ENCODE data around the gene ADAP1. TPM values are rescaled to one million over a fixed set of nuclear protein-coding genes. Genes with fewer than 3 reads are reported as not detected.

Gene ADAP1
- total and polyA plus RNA-seq, 9 donors: 0.52 to 16.4 (median 3.5) TPM

GRCh38 chr7:898855-899681 is 55.4 kb downstream of the ADAP1 start:
- Histone ChIP-seq H3K4me3 (no peak overlapping the region), H3K4me1 (ENCODE audit: insufficient read depth) (peaks cover 6% of the 10 kb centered on the region), H3K9me3 (no peaks in the 10 kb centered on the region), H3K27me3 (no peaks in the 10 kb centered on the region), H3K36me3 (no peaks in the 10 kb centered on the region), H3K27ac (no peak overlapping the region)
- DNase-seq: peak in 1 of 5 donors; percentile 43
- TF ChIP-seq EP300 (IDR thresholded peaks at IDR 0.05) (no peak), POLR2A (IDR thresholded peaks at IDR 0.05) (no peak), CTCF (IDR thresholded peaks at IDR 0.05) (no peak)
- intact Hi-C loops (cut with DNase I): no loop called here
- WGBS, 3 donors: 86 to 87% (median 87%) methylated on average over 50 to 54 of the region's 54 CpGs

- no peak for DNase-seq
- no peak for TF ChIP-seq EP300 (IDR thresholded peaks at IDR 0.05)
- TF ChIP-seq POLR2A (IDR thresholded peaks at IDR 0.05): no peak
- no peak for TF ChIP-seq CTCF (IDR thresholded peaks at IDR 0.05)
- H3K4me1 ChIP-seq (ENCODE audit: insufficient read depth): peaks cover 6% of the 10 kb centered on the region
- 80 to 86% (median 83%) methylated on average over 17 to 18 of the region's 18 CpGs for WGBS, 3 donors
- H3K4me3 ChIP-seq: no peak overlapping the region
- no peaks in the 10 kb centered on the region for H3K36me3 ChIP-seq
- H3K27me3 ChIP-seq: no peaks in the 10 kb centered on the region
- H3K9me3 ChIP-seq: no peaks in the 10 kb centered on the region
- H3K27ac ChIP-seq: no peak overlapping the region
- intact Hi-C loops (cut with DNase I): no loop called here
Measured at GRCh38 chr7:898460-898854, 56.0 kb downstream of the ADAP1 start.

GRCh38 chr7:897771-898376 is 56.6 kb downstream of the ADAP1 start:
- H3K36me3 ChIP-seq: no peaks in the 10 kb centered on the region
- no peak overlapping the region for H3K4me3 ChIP-seq
- no peak for TF ChIP-seq EP300 (IDR thresholded peaks at IDR 0.05)
- no peak for TF ChIP-seq CTCF (IDR thresholded peaks at IDR 0.05)
- TF ChIP-seq POLR2A (IDR thresholded peaks at IDR 0.05): no peak
- peaks cover 6% of the 10 kb centered on the region for H3K4me1 ChIP-seq (ENCODE audit: insufficient read depth)
- peak in 2 of 5 donors; percentile 45 to 53 for DNase-seq
- intact Hi-C loops (cut with DNase I): no loop called here
- H3K9me3 ChIP-seq: no peaks in the 10 kb centered on the region
- 64 to 68% (median 67%) methylated on average over 24 to 27 of the region's 27 CpGs for WGBS, 3 donors
- H3K27me3 ChIP-seq: no peaks in the 10 kb centered on the region
- H3K27ac ChIP-seq: no peak overlapping the region

- Histone ChIP-seq H3K4me3 (no peak overlapping the region), H3K27ac (no peak overlapping the region), H3K9me3 (no peaks in the 10 kb centered on the region), H3K27me3 (no peaks in the 10 kb centered on the region), H3K4me1 (ENCODE audit: insufficient read depth) (peaks cover 6% of the 10 kb centered on the region), H3K36me3 (no peaks in the 10 kb centered on the region)
- 85 to 86% (median 86%) methylated on average over 14 of the region's 14 CpGs for WGBS, 3 donors
- intact Hi-C loops (cut with DNase I): no loop called here
- no peak for DNase-seq
- TF ChIP-seq CTCF (IDR thresholded peaks at IDR 0.05) (no peak), EP300 (IDR thresholded peaks at IDR 0.05) (no peak), POLR2A (IDR thresholded peaks at IDR 0.05) (no peak)
Measured at GRCh38 chr7:897086-897485, 57.4 kb downstream of the ADAP1 start.
